K562 (cell line): Measurements from ENCODE around the gene TICAM1. TPM values are rescaled to one million over a fixed set of nuclear protein-coding genes. Genes with fewer than 3 reads are reported as not detected.
A peak's percentile ranks its signal among the peaks of the same experiment; 100 is the strongest.

Experiments used
- AFF4 ChIP-seq: sonication (generic); formaldehyde crosslinking; IDR thresholded peaks from 2 replicates; pipeline ENCODE4 v1.8.0; 2023; ENCODE audit warnings: mild to moderate bottlenecking, missing genetic modification reagents
- ASH1L ChIP-seq: fragments of 450-650 bp; IDR thresholded peaks from 2 replicates; pipeline ENCODE4 v1.6.1; 2018; ENCODE audit warnings: borderline replicate concordance, mild to moderate bottlenecking, low read depth; ENCODE audit not compliant: partially characterized antibody
- ATF1 ChIP-seq, 2 experiments: fragments of 450-650 bp in 1 of 2; IDR thresholded peaks; 2 replicates each; pipeline ENCODE4 v1.6.1; 2016; ENCODE audit warnings: missing compliant biosample characterization in 1 of 2, missing genetic modification characterization in 1 of 2
- CHCHD3 ChIP-seq: fragments of 250-450 bp; sonication (Bioruptor Pico); IDR thresholded peaks from 2 replicates; pipeline ENCODE4 v2.1.2; 2022; ENCODE audit warnings: mild to moderate bottlenecking
- EP400 ChIP-seq: fragments of 450-650 bp; IDR thresholded peaks from 2 replicates; pipeline ENCODE4 v1.6.1; 2017; ENCODE audit warnings: antibody characterized with exemption, mild to moderate bottlenecking, moderate library complexity
- FOS ChIP-seq: IDR thresholded peaks from 3 replicates; pipeline ENCODE4 v1.6.1; 2011; ENCODE audit not compliant: insufficient read length; ENCODE audit errors: extremely low read depth
- HDAC2 ChIP-seq: fragments of 450-650 bp; IDR thresholded peaks from 2 replicates; pipeline ENCODE4 v1.6.1; 2016; ENCODE audit warnings: mild to moderate bottlenecking
- MCM7 ChIP-seq, 2 experiments: fragments of 450-650 bp; IDR thresholded peaks; 2 replicates each; pipeline ENCODE4 v1.6.1; 2016 to 2018
- PCBP2 ChIP-seq: fragments of 200-400 bp; formaldehyde crosslinking; IDR thresholded peaks from 2 replicates; pipeline ENCODE4 v1.6.1; 2018; ENCODE audit warnings: low read length, low read depth, mild to moderate bottlenecking, moderate library complexity; ENCODE audit not compliant: poor library complexity, severe bottlenecking
- PHF21A ChIP-seq: fragments of 450-650 bp; IDR thresholded peaks from 2 replicates; pipeline ENCODE4 v1.6.1; 2017; ENCODE audit warnings: low read depth, borderline replicate concordance
- SIN3A ChIP-seq, 2 experiments: fragments of 150-350 bp in 1 of 2; IDR thresholded peaks; 2 replicates each; pipeline ENCODE4 v1.6.1; 2011 to 2016; ENCODE audit warnings: borderline replicate concordance in 2 of 2, low read depth in 2 of 2, low read length in 2 of 2, mild to moderate bottlenecking in 2 of 2, moderate library complexity in 2 of 2; ENCODE audit not compliant: control insufficient read depth in 1 of 2
- SREBF2 ChIP-seq: sonication (generic); formaldehyde crosslinking; IDR thresholded peaks from 2 replicates; pipeline ENCODE4 v1.4.0; 2020; ENCODE audit warnings: mild to moderate bottlenecking, missing genetic modification reagents
- TBP ChIP-seq: optimal IDR thresholded peaks from 2 replicates; pipeline ENCODE3; 2011; ENCODE audit warnings: low read depth, low read length, improper control_type of control experiment
- U2AF1 ChIP-seq: fragments of 200-400 bp; formaldehyde crosslinking; optimal IDR thresholded peaks from 2 replicates; pipeline ENCODE3; 2017; ENCODE audit warnings: mild to moderate bottlenecking, low read depth, low read length, moderate library complexity
- ZFPM2 ChIP-seq: fragments of 250-450 bp; sonication (Bioruptor Pico); IDR thresholded peaks from 2 replicates; pipeline ENCODE4 v1.5.1; 2022; ENCODE audit warnings: mild to moderate bottlenecking
- ZNF175 ChIP-seq: fragments of 200-800 bp; sonication (Bioruptor generic); IDR thresholded peaks from 2 replicates; pipeline ENCODE4 v1.6.1; 2016; ENCODE audit warnings: low read depth, mild to moderate bottlenecking, missing genetic modification characterization, missing compliant biosample characterization
- ZNF277 ChIP-seq: fragments of 250-450 bp; sonication (Bioruptor Pico); IDR thresholded peaks from 2 replicates; pipeline ENCODE4 v1.8.0; 2022; ENCODE audit warnings: inconsistent platforms, mild to moderate bottlenecking, moderate library complexity, borderline replicate concordance
- ZNF354B ChIP-seq: fragments of 250-450 bp; sonication (Bioruptor Pico); IDR thresholded peaks from 2 replicates; pipeline ENCODE4 v1.4.0; 2020
- ZNF589 ChIP-seq: fragments of 200-800 bp; sonication (Bioruptor generic); IDR thresholded peaks from 2 replicates; pipeline ENCODE4 v1.6.1; 2016; ENCODE audit warnings: low read depth, missing genetic modification characterization, missing compliant biosample characterization
- polyA plus RNA-seq, 8 experiments: library from polyadenylated mRNA; depleted of rRNA in 4 of 8; stranded (reverse) in 5 of 8; unstranded in 3 of 8; fragments of >200 nt; fragmentation: Nextera tagmentation in 2 of 8; fragmentation: Illumina TruSeq in 1 of 8; extraction: Ambion mirVana in 2 of 8; extraction: Trizol in 1 of 8; gene quantifications; 2 replicates each; pipeline versions ENCODE4 v1.2.1 to v1.2.3, GENCODE V29; 2011 to 2014; ENCODE audit warnings: inconsistent platforms in 1 of 8, missing spikeins in 1 of 8
- total RNA-seq, 7 experiments: library from RNA; depleted of rRNA in 6 of 7; stranded (reverse); fragments of >200 nt in 6 of 7; fragmentation: Illumina TruSeq in 2 of 7; extraction: Trizol in 2 of 7; gene quantifications; 2 replicates each; pipeline versions ENCODE4 v1.2.1 to v1.2.3, GENCODE V29; 2011 to 2021; ENCODE audit warnings: low replicate concordance in 1 of 7
- TF ChIP-seq, protein P1 (sequence below), 2 experiments: fragments of 450-650 bp; conservative IDR thresholded peaks; 2 replicates each; pipeline ENCODE4 v1.6.1; 2017; ENCODE audit warnings: mild to moderate bottlenecking in 2 of 2, moderate library complexity in 2 of 2

Gene TICAM1
- total and polyA plus RNA-seq, 9 of the 15 experiments (the other 6 are each of a cell fraction or from before 2014, with no cell fraction given), result 0.07 to 11.6 (median 1.5) TPM

- peak; percentile 69; the same call in 1 of the 2 replicates for TF ChIP-seq AFF4
- no peak for TF ChIP-seq U2AF1
- no peak for TF ChIP-seq CHCHD3 (CRISPR knock-in tag)
- no peak for TF ChIP-seq PHF21A
- peak; percentile 70 for TF ChIP-seq FOS
- TF ChIP-seq ZNF277 (CRISPR knock-in tag), result no peak
- TF ChIP-seq PCBP2, result no peak
- TF ChIP-seq ZNF589, result peak; percentile 98
- 0 out of 4 replicates have a peak, but pooled peaks have one; percentile 36 to 44 for TF ChIP-seq SIN3A (IDR thresholded peaks at IDR 0.05; ENCODE audit: borderline replicate concordance in 2 of 2, control insufficient read depth in 1 of 2, low read depth in 2 of 2, low read length in 2 of 2)
- TF ChIP-seq, protein P1, sequence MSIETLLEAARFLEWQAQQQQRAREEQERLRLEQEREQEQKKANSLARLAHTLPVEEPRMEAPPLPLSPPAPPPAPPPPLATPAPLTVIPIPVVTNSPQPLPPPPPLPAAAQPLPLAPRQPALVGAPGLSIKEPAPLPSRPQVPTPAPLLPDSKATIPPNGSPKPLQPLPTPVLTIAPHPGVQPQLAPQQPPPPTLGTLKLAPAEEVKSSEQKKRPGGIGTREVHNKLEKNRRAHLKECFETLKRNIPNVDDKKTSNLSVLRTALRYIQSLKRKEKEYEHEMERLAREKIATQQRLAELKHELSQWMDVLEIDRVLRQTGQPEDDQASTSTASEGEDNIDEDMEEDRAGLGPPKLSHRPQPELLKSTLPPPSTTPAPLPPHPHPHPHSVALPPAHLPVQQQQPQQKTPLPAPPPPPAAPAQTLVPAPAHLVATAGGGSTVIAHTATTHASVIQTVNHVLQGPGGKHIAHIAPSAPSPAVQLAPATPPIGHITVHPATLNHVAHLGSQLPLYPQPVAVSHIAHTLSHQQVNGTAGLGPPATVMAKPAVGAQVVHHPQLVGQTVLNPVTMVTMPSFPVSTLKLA (conservative IDR thresholded peaks at IDR 0.05), result peak; percentile 91 to 94
- TF ChIP-seq ZNF175, result peak; percentile 99
- TF ChIP-seq TBP, result peak; percentile 92
- no peak for TF ChIP-seq MCM7 (IDR thresholded peaks at IDR 0.05)
- peak; percentile 91 for TF ChIP-seq ASH1L
- TF ChIP-seq ZNF354B (CRISPR knock-in tag), result peak; percentile 69
- TF ChIP-seq HDAC2, result no peak
- TF ChIP-seq ATF1 (CRISPR knock-in tag; IDR thresholded peaks at IDR 0.05), result peak; percentile 81
- TF ChIP-seq ATF1 (tag; IDR thresholded peaks at IDR 0.05), result peak; percentile 100
- TF ChIP-seq ZFPM2 (CRISPR knock-in tag), result no peak
- no peak for TF ChIP-seq SREBF2 (CRISPR knock-in tag)
- peak; percentile 88 for TF ChIP-seq EP400
These were observed 40.1 kb downstream of the TICAM1 start, which contains the start of gene FEM1A (continued) for GRCh38 chr19:4791183-4792018.
